GM20000 (cell line): ENCODE results near the gene APOC4.

Experiments
- DNase-seq: peaks from one replicate; pipeline ENCODE4 v3.0.0; 2012; ENCODE audit warnings: low spot score
- TF ChIP-seq, protein P1 (sequence below): IDR thresholded peaks from 2 replicates; pipeline ENCODE4 v1.5.1; 2012; ENCODE audit warnings: mild to moderate bottlenecking, control low read depth; ENCODE audit errors: extremely low read depth, missing control alignments

The APOC4 gene

DNA sequence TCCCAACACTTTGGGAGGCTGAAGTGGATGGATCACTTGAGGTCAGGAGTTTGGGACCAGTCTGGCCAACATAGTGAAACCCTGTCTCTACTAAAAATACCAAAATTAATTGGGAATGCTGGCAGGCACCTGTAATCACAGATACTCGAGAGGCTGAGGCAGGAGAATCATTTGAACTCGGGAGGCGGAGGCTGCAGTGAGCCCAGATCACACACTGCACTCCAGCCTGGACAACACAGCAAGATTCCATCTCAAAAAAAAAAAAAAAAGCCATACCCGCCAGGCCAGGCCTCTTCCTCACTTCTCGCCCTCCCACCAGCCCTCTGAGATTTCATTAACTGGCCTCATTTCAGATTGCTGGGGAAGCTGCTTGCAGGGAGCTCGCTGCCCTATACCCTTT is 51.5 kb downstream of the APOC4 start:
- DNase-seq, result no peak
- TF ChIP-seq, protein P1, sequence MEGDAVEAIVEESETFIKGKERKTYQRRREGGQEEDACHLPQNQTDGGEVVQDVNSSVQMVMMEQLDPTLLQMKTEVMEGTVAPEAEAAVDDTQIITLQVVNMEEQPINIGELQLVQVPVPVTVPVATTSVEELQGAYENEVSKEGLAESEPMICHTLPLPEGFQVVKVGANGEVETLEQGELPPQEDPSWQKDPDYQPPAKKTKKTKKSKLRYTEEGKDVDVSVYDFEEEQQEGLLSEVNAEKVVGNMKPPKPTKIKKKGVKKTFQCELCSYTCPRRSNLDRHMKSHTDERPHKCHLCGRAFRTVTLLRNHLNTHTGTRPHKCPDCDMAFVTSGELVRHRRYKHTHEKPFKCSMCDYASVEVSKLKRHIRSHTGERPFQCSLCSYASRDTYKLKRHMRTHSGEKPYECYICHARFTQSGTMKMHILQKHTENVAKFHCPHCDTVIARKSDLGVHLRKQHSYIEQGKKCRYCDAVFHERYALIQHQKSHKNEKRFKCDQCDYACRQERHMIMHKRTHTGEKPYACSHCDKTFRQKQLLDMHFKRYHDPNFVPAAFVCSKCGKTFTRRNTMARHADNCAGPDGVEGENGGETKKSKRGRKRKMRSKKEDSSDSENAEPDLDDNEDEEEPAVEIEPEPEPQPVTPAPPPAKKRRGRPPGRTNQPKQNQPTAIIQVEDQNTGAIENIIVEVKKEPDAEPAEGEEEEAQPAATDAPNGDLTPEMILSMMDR, result no peak

DNA sequence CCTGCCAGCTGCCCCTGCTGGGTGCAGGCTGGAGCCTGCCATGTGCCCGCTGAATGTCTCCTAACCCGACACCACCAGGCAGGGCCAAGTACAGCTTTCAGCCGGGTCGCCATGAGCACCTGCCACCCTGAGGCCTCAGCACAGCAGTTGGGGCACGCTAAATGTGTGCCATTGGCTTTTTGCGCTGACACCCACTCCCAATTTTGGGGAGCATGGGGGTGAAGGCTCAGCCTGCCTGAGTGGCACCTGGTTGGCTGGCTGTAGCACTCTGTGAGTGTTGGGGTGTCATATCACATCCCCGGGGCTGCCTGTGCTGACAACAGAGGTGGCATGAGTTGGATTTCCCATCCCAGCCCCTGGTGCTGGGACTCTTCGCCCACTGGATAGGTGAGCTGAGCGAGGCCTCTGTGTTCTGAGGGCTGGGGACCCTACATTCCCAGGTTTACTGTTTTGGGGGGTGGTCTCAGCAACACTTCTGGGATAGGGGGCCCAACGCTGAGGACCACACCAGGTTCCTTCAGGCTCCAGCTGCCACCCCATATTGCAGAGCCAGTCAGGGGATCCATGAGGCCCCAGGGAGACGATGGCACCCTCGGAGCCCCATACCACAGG is 52.0 kb downstream of the APOC4 start:
- TF ChIP-seq, protein P1, result no peak
- DNase-seq, result no peak
